ENCODE results near the gene AFAP1. TPM values are rescaled to one million over a fixed set of nuclear protein-coding genes. Genes with fewer than 3 reads are reported as not detected.

AFAP1 gene
- total and polyA plus RNA-seq, 2 donors (not counting 3 experiments of a cell fraction or from before 2014, with no cell fraction given) = 32.3 to 103 TPM

GRCh38 chr4:7763106-7763505 lies 176.6 kb downstream of the AFAP1 start:
- H3K4me1 ChIP-seq (ENCODE audit: control insufficient read depth, extremely low read depth, insufficient read depth, low read length) = peaks cover 5% of the 10 kb centered on the region
- H3K27me3 ChIP-seq (ENCODE audit: control insufficient read depth in 2 of 2, insufficient read depth in 2 of 2, low read length in 2 of 2) = no peaks in the 10 kb centered on the region
- H3K4me2 ChIP-seq (ENCODE audit: insufficient read depth, low read length) = no peak overlapping the region
- H3K9me1 ChIP-seq (replicated peaks; ENCODE audit: control insufficient read depth, extremely low read depth, insufficient read depth, low read length) = no peaks in the 10 kb centered on the region
- no peak overlapping the region for H3K27ac ChIP-seq (ENCODE audit: insufficient read depth, low read depth, low read length)
- ChIA-PET POLR2A (no interaction called here), CTCF (interaction anchor here (0.8 to 2.8 kb wide), 6 partner anchors 13 to 225 kb away, joined by 3 to 24 read pairs (median 9); no protein-coding TSS in a partner anchor)
- intact Hi-C loops (cut with micrococcal nuclease) = no loop called here
- peaks cover 19 to 62% of the 10 kb centered on the region in 2 experiments for H3K36me3 ChIP-seq (ENCODE audit: control insufficient read depth in 2 of 2, extremely low read depth in 1 of 2, insufficient read depth in 2 of 2, low read length in 2 of 2)
- H4K20me1 ChIP-seq (replicated peaks; ENCODE audit: control insufficient read depth, extremely low read depth, insufficient read depth, low read length) = no peaks in the 10 kb centered on the region
- no peak for FAIRE-seq
- no peak overlapping the region for H3K4me3 ChIP-seq (replicated peaks in 1 of 3; ENCODE audit: insufficient read depth in 1 of 3, low read depth in 1 of 3, low read length in 3 of 3)
- no peak overlapping the region for H2AFZ ChIP-seq (ENCODE audit: low read depth, low read length)
- no peak for TF ChIP-seq CTCF (IDR thresholded peaks at IDR 0.05; ENCODE audit: extremely low read depth in 1 of 2, insufficient read depth in 1 of 2, low read depth in 1 of 2, low read length in 2 of 2)
- TF ChIP-seq MYC (IDR thresholded peaks at IDR 0.05; ENCODE audit: low read depth, low read length) = no peak
- TF ChIP-seq POLR2A (IDR thresholded peaks at IDR 0.05; ENCODE audit: low read depth, low read length) = no peak
- no peak for TF ChIP-seq POLR2AphosphoS5 (IDR thresholded peaks at IDR 0.05; ENCODE audit: insufficient read depth, low read depth, low read length)
- no peak for TF ChIP-seq GATA2 (IDR thresholded peaks at IDR 0.05; ENCODE audit: insufficient read depth, insufficient read length, low read depth, low read length)
- TF ChIP-seq JUN (IDR thresholded peaks at IDR 0.05; ENCODE audit: borderline replicate concordance, insufficient read depth, insufficient read length, low read depth) = no peak
- TF ChIP-seq EZH2 (IDR thresholded peaks at IDR 0.05; ENCODE audit: borderline replicate concordance, low read depth, low read length, severe bottlenecking) = no peak
- TF ChIP-seq FOS (IDR thresholded peaks at IDR 0.05; ENCODE audit: borderline replicate concordance, insufficient read depth, low read length) = no peak
- no peak for TF ChIP-seq MAX (IDR thresholded peaks at IDR 0.05; ENCODE audit: insufficient read depth, insufficient read length)
- no peak for DNase-seq (ENCODE audit: low read depth, low spot score)
- H3K9me3 ChIP-seq (replicated peaks; ENCODE audit: control insufficient read depth, insufficient read depth, low read length) = no peaks in the 10 kb centered on the region
- H3K79me2 ChIP-seq (ENCODE audit: control insufficient read depth, insufficient read depth, low read length) = peaks cover 3% of the 10 kb centered on the region
- dilution Hi-C loops (cut with MboI; ENCODE audit: extremely low pct_ligation_motif_present, low sequenced_read_pairs) = no loop called here
- H3K9ac ChIP-seq (replicated peaks; ENCODE audit: extremely low read depth, insufficient read depth, low read length) = no peak overlapping the region
- no TSS peak for BruUV-seq (replicated peaks)
